Urinary bladder (tissue), 4 donors: ENCODE data around the gene TCEAL8. TPM values are rescaled to one million over a fixed set of nuclear protein-coding genes. Genes with fewer than 3 reads are reported as not detected.
A peak's percentile ranks its signal among the peaks of the same experiment; 100 is the strongest.

Experiments
- DNase-seq: peaks from one replicate; pipeline ENCODE4 v3.0.0-alpha.2; 2015; ENCODE audit errors: extremely low spot score
- H3K27ac ChIP-seq: one replicate; pipeline ENCODE4 v1.5.1; 2013; ENCODE audit warnings: low read depth, mild to moderate bottlenecking, moderate library complexity
- H3K36me3 ChIP-seq: one replicate; pipeline ENCODE4 v1.6.1; 2013; ENCODE audit warnings: mild to moderate bottlenecking, moderate library complexity; ENCODE audit not compliant: insufficient read depth
- H3K4me1 ChIP-seq: one replicate; pipeline ENCODE4 v1.6.1; 2013; ENCODE audit warnings: mild to moderate bottlenecking, moderate library complexity; ENCODE audit not compliant: insufficient read depth
- H3K4me3 ChIP-seq: one replicate; pipeline ENCODE4 v1.5.1; 2013; ENCODE audit warnings: low read depth, low read length
- WGBS: extraction: QIAGEN DNeasy Blood & Tissue Kit; methylation state at CpG from one replicate; pipeline ENCODE4 v1.1.7; 2013; 5-methylcytosine and 5-hydroxymethylcytosine counted together
- polyA plus RNA-seq: library from polyadenylated mRNA; stranded (reverse); fragments of 200-250 nt; gene quantifications from one replicate; pipeline ENCODE4 v1.2.3, GENCODE V29; 2013
- total RNA-seq: library from RNA; depleted of rRNA; stranded (reverse); fragments of >200 nt; gene quantifications from one replicate; pipeline ENCODE4 v1.2.3, GENCODE V29; 2014
- donor health status: healthy with polysubstance abuse.
- donor health status: healthy.

Gene TCEAL8, protein sequence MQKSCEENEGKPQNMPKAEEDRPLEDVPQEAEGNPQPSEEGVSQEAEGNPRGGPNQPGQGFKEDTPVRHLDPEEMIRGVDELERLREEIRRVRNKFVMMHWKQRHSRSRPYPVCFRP
- 202 TPM for total RNA-seq
- polyA plus RNA-seq, result 66.5 TPM

DNA sequence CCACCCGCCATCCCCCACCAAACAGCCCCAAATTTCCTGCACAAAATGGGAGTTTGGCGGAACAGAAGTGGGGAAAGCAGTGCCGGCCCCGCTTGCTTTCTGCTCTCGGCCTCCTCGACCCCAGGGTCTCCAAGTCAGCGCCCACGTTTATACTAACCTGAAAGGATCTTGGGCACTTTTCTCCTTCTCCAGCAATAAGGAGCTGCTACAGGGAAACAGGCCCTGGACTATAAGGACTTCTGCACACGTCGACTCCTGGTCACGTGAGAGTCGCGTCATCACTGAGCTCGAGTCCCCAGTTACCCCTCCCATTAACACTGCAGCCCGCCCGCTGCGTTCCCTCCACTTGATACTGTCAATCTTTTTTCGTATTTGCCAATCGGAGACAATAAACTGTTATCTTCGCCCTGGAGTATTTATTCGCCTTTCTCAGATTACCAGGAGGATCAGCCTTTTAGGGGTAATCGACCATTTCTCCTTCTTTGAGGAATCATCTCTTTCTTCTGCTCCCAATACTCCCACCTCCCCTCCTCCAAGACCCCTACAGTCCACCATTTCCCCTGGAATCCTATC, at the start of gene TCEAL8:
TCEAL8 (minus strand) TSS at position 235 of the 573 bp plus-strand sequence. CDS start 1,176 bp downstream, outside the sequence.
- under 1% methylated on average over 22 of the region's 22 CpGs for WGBS

DNA sequence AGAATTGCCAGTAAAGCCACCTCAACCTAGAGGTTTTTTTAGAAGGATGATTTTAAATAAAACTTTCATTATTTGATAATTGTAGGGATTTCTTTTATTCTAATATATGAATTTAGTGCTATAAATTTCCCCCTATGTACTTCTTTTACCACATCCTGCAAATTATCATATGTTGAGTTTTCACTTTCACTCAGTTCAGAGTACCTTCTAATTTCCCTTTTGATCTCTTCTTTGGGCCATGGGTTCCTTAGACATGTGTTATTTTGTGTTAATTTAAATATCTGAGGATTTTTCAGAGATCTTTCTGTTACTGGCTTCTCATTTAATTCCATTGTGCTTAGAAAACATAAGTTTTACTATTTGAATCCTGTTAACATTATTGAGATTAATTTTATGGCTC, 49.8 kb upstream of the TCEAL8 start:
- no peak for DNase-seq
- H3K4me3 ChIP-seq, result no peak overlapping the region

More for the DNA sequence above, at the start of gene TCEAL8:
- peak within 1 kb of the TSS; percentile 68 for H3K4me3 ChIP-seq
- no peaks in the 10 kb centered on the region for H3K4me1 ChIP-seq
- H3K27ac ChIP-seq, result peak within 1 kb of the TSS; percentile 85
- H3K36me3 ChIP-seq, result no peaks in the 10 kb centered on the region
- DNase-seq, result peak; percentile 75

DNA sequence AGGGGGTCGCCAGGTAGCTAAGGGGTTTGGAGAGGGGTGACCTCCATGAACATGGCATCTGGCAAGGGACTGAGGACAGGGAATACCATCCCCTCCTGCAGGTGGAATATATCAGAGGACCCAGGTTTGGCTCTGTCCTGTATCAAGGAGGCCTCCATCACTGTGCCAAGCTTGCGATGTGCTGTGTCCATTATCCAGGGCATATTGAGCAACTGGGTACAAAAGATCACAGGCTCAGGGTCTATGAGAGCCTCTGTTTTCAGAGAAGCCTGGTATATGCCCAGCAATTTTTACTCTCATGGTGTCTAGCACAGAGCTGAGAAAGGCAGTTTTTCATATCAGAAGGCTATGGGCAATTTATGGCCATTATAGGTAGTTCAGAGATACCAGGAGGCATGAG, 38.2 kb upstream of the TCEAL8 start:
- H3K27ac ChIP-seq, result no peak overlapping the region
- no peaks in the 10 kb centered on the region for H3K4me1 ChIP-seq
- DNase-seq, result no peak
- H3K4me3 ChIP-seq, result no peak overlapping the region
- WGBS, result 94% methylated on average over 2 of the region's 2 CpGs
- no peaks in the 10 kb centered on the region for H3K36me3 ChIP-seq

More for the DNA sequence above, 49.8 kb upstream of the TCEAL8 start:
- Histone ChIP-seq H3K36me3 (no peaks in the 10 kb centered on the region), H3K27ac (no peak overlapping the region), H3K4me1 (no peaks in the 10 kb centered on the region)

DNA sequence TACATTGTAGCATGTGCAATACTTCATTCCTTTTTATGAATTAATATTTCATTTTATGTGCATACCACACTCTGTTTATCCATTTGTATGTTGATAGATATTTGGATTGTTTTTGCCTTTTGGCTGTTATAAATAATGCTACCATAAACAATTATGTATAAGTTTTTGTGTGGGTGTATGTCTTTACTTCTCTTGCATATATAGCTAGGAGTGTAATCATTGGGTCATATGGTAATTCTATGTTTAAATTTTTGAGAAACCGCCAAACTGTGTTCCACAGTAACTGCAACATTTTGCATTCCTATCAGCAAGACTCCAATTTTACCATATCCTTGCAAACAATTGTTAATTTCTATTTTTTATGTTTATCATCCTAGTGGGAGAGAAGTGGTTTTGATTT, 24.7 kb upstream of the TCEAL8 start:
- WGBS, result 82% methylated on average over 1 of the region's 1 CpG
- H3K36me3 ChIP-seq, result no peaks in the 10 kb centered on the region
- no peak overlapping the region for H3K27ac ChIP-seq
- no peak for DNase-seq
- no peaks in the 10 kb centered on the region for H3K4me1 ChIP-seq
- H3K4me3 ChIP-seq, result no peak overlapping the region

DNA sequence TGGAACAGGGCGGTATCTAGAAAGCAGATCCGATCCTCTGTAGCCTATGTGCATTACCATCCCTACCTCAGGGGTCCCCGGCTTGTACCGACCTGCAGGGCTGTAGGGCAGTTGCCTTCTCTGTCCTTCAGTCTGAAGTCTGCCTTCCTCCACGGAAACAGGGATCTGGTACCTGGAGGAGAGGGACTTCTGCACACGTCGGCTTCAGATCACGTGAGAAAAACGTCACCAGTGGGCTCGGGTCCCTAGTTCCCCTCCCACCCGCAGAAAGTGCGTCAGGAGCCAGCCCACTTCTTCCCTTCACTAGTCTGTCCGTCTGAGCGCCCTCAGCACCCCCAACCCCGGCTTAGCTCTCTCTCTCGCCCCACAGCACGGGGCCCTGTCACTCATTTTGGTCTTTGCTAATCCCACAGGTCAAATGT, 21.6 kb upstream of the TCEAL8 start, which contains the start of gene TCEAL5:
TCEAL5 (minus strand) TSS at position 170 of the 422 bp plus-strand sequence. CDS start 2,187 bp downstream, outside the sequence.
- Histone ChIP-seq H3K36me3 (no peaks in the 10 kb centered on the region), H3K4me1 (no peaks in the 10 kb centered on the region), H3K4me3 (peak within 1 kb of the TSS; percentile 6), H3K27ac (no peak within 1 kb of the TSS)
- 4% methylated on average over 17 of the region's 17 CpGs for WGBS
- peak; percentile 10 for DNase-seq

DNA sequence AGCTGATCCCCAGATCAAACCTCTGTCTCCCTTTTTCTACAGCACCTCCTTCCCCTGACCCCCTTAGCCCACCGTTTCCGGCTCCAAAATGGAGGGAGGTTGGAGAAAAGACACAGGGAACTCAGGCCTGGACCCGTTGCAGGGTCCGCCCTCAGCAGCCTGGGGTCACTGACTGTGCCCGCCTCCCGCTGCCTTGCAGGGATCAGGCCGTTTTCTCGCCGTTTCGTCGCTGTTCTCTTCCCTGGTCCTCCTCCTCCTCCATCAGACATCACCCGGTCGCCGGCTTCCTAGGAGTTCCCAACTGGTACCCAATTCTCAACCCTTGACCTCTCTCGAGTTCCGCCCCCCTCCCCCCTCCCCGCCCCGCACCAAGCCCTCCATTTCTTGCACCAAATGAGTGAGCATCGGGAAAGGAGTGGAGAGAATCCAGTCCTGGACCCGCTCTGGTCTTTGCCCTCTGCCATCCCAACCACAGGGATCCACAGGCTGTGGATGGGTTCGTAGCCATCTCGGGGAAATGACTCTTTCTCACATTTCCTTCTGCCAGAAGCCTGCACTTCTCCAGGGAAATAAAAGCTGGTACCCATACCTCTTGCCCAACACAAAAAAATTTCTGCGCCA, 21.1 kb upstream of the TCEAL8 start:
- WGBS, result 4% methylated on average over 22 of the region's 23 CpGs
- no peaks in the 10 kb centered on the region for H3K4me1 ChIP-seq
- H3K4me3 ChIP-seq, result peak overlapping the region; percentile 6
- H3K27ac ChIP-seq, result no peak overlapping the region
- H3K36me3 ChIP-seq, result no peaks in the 10 kb centered on the region
- no peak for DNase-seq

DNA sequence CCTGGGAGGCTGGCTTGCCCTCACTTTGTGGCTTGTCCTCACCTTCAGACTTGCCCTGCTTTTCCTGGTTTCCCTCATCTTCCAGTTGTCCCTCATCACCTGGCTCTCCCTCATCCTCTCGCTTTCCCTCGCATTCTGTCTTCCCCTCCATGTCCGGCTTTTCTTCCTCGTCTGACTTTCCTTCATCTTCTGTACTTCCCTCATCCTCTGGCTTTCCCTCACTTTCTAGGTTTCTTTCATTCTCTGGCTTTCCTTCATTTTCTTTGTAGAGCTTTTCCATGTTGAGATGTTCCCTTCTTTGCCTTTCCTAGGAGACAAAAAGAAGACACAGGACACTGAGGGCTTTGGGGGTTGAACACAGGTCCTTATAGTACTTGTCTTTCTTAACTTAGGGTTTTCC, 19.3 kb upstream of the TCEAL8 start:
- Histone ChIP-seq H3K27ac (no peak overlapping the region), H3K4me1 (no peaks in the 10 kb centered on the region), H3K4me3 (no peak overlapping the region), H3K36me3 (no peaks in the 10 kb centered on the region)
- 97% methylated on average over 4 of the region's 4 CpGs for WGBS
- no peak for DNase-seq

DNA sequence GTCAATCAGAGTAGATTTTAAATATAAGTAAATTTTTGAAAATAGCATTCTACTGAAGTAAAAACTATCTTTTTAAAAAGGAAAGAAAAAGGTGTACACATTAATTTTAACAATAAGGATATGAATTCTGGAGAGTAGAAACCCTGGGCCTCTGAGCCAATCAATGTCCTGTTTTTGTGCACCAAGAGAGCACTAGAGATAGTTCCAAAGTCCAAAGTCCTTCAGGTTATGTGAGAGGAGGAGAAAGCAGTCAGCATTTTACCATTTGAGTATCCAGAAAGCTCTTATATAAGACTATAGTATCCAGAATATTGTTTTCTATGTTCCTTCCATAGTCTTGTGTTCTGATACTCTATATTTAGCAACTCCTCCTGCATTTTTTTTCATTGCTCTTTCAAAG, 3.3 kb upstream of the TCEAL8 start:
- Histone ChIP-seq H3K4me3 (no peak overlapping the region), H3K4me1 (no peaks in the 10 kb centered on the region), H3K27ac (no peak overlapping the region), H3K36me3 (no peaks in the 10 kb centered on the region)
- DNase-seq, result no peak

DNA sequence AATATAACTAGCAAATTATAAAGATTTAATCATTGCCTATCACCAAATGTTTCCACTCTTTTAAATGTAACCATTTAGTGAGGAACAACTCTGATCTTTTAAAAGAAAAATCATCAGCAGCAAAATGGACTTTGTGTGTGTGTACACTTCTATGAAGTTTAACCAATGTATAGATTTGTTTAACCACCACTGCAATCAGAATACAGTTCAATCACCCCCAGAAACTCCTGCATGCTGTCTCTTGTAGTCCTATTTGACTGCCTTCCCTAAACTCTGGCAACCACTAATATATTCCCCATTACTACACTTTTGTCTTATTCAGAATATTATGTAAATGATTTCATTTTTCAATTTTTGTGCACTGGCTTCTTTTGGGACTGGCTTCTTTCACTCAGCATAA, 1.7 kb upstream of the TCEAL8 start:
- no peak for DNase-seq
- H3K27ac ChIP-seq, result no peak overlapping the region

DNA sequence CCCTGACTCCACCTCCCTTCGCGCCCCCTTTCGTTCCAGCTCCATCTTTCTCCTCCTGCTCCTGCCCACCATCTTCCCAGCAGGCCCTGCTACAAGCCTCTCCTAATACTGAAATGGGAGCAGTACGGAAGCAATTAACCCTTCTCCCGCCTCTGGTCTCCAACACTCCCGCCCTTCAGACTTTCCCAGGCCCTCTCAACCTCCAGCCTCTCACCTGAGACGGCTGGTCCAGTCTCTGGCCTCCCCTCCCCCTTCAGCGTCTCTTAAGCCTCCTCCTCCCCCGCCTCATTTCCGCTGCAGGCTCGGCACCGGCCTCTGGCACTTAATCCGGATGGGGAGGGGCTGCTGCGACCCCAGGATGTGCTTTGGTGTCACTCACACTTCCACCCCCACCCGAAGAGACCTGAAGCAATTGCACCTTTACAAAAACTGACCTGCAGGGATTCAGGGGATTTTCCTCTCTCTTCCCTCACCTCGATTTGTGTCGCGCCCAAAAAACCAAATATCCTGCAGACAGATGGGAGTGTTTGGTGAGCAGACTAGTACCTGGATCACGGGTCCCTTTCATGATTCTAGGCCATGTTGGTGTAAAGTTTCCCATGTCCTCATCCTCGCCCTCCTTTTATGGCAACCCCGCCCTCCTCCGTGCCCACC, 657 bp downstream of the TCEAL8 start:
- H3K4me1 ChIP-seq, result no peaks in the 10 kb centered on the region
- no peaks in the 10 kb centered on the region for H3K36me3 ChIP-seq
- H3K27ac ChIP-seq, result peak overlapping the region; percentile 85
- peak overlapping the region; percentile 68 for H3K4me3 ChIP-seq
- peak; percentile 15 for DNase-seq
- WGBS, result under 1% methylated on average over 22 of the region's 22 CpGs

More for the DNA sequence above, 1.7 kb upstream of the TCEAL8 start:
- H3K4me1 ChIP-seq, result no peaks in the 10 kb centered on the region
- H3K36me3 ChIP-seq, result no peaks in the 10 kb centered on the region
- H3K4me3 ChIP-seq, result no peak overlapping the region

DNA sequence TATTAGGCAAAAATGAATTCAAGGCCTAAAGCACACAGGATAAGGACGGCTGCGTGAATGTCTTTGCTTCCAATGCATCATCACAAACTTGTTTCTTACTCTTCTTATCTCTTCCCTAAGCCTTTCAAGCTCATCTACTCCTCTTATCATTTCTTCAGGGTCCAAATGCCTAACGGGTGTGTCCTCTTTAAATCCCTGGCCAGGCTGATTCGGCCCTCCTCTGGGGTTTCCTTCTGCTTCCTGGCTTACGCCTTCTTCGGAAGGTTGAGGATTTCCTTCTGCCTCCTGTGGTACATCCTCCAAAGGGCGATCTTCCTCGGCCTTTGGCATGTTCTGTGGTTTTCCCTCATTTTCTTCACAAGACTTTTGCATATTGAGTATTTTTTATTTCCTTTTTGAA, 1.3 kb downstream of the TCEAL8 start:
- DNase-seq, result no peak
- Histone ChIP-seq H3K4me3 (peak overlapping the region; percentile 68), H3K4me1 (no peaks in the 10 kb centered on the region), H3K27ac (no peak overlapping the region), H3K36me3 (no peaks in the 10 kb centered on the region)
- 15% methylated on average over 8 of the region's 8 CpGs for WGBS

DNA sequence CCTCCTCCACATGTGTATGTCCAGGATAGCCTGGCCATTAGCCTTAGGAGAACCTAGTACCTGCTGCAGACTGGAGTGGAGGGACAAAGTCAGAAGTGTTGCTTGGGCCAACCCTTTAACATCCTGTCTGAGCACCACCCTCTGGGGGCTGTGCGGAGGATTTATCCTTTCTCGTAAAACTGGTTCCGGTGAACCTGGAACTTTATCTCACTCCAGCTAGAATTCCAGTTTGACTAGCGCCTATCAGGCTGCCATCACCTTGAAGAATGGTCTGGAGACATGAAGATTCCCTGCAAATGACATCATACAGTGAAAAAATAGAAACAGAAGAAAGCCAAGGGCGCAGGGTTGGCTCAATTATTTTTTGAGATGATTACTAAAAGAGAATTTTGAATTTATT, 4.0 kb downstream of the TCEAL8 start:
- 34% methylated on average over 5 of the region's 5 CpGs for WGBS

DNA sequence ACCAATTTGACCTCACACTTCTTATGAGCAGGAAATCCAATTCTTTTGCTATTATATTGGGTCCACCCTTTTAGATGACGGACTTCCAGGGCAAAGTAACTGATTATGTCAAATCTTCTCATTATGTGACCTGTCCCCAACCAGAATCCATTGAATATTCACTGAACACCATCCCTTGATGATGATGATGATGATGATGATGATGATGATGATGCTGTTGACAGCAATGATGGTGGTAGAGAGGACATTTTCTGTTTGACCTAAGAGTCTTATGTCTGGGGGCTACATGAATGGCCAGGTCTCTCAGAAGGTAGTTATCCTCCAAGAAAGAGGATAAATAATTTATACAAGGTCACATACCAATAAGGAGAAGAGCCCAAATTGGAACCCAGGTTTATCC, 5.2 kb downstream of the TCEAL8 start:
- 90% methylated on average over 1 of the region's 1 CpG for WGBS

More for the DNA sequence above, 4.0 kb downstream of the TCEAL8 start:
- H3K4me3 ChIP-seq, result no peak overlapping the region
- H3K27ac ChIP-seq, result peak overlapping the region; percentile 15
- no peak for DNase-seq
- H3K4me1 ChIP-seq, result no peaks in the 10 kb centered on the region
- H3K36me3 ChIP-seq, result no peaks in the 10 kb centered on the region

DNA sequence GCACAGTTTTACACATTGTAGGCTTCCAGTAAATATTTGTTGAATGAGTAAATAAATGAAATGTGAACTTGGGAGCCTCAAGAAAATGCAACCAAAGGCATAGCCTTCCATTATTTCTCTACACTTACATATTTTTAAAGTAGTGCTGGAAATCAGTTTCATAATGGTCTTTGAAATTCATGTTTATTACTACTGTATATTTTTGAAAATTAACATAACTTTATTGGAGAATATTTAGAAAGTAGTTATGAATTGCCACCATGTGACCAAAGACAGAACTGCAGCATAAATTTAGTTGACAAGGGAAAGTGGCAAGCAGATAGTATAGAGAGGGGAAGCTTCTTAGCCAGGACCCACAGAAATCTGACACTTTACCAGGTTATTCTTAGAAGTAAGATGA, 6.4 kb downstream of the TCEAL8 start:
- Histone ChIP-seq H3K27ac (no peak overlapping the region), H3K4me1 (no peaks in the 10 kb centered on the region), H3K36me3 (no peaks in the 10 kb centered on the region), H3K4me3 (no peak overlapping the region)
- DNase-seq, result no peak

More for the DNA sequence above, 5.2 kb downstream of the TCEAL8 start:
- no peak for DNase-seq
- Histone ChIP-seq H3K27ac (no peak overlapping the region), H3K4me3 (no peak overlapping the region), H3K4me1 (no peaks in the 10 kb centered on the region), H3K36me3 (no peaks in the 10 kb centered on the region)
